PC-3 (cell line): ENCODE data around the gene CYTH1.

ENCODE experiments used
- EZH2 ChIP-seq: fragments of 300-600 bp; sonication (generic); IDR thresholded peaks from one replicate; pipeline ENCODE4 v1.6.1; 2017; ENCODE audit warnings: antibody characterized with exemption, mild to moderate bottlenecking, low read length; ENCODE audit not compliant: unreplicated experiment
- EZH2phosphoT487 ChIP-seq: fragments of 300-600 bp; sonication (generic); IDR thresholded peaks from 2 replicates; pipeline ENCODE4 v1.6.1; 2018; ENCODE audit warnings: mild to moderate bottlenecking, antibody characterized with exemption, low read length, borderline replicate concordance
- TF ChIP-seq, protein P1 (sequence below): fragments of 300-600 bp; sonication (generic); conservative IDR thresholded peaks from 2 replicates; pipeline ENCODE4 v1.5.1; 2017; ENCODE audit warnings: antibody characterized with exemption, low read depth, mild to moderate bottlenecking, low read length

DNA sequence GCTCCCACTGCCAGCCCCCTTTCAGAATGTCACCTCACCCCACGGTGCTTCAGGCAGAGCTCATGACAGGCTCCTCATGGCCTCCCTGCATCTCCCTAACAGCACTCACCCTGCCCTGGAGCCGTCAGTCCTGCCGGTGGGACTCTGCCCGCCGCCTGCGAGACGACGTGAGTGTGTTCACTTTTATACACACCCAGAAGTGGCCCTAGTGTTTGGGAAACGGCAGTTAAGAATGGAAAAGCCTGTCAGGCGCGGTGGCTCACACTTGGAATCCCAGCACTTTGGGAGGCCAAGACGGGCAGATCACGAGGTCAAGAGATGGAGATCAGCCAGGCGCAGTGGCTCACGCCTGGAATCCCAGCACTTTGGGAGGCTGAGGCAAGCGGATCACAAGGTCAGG is 12.3 kb upstream of the CYTH1 start:
- TF ChIP-seq, protein P1, sequence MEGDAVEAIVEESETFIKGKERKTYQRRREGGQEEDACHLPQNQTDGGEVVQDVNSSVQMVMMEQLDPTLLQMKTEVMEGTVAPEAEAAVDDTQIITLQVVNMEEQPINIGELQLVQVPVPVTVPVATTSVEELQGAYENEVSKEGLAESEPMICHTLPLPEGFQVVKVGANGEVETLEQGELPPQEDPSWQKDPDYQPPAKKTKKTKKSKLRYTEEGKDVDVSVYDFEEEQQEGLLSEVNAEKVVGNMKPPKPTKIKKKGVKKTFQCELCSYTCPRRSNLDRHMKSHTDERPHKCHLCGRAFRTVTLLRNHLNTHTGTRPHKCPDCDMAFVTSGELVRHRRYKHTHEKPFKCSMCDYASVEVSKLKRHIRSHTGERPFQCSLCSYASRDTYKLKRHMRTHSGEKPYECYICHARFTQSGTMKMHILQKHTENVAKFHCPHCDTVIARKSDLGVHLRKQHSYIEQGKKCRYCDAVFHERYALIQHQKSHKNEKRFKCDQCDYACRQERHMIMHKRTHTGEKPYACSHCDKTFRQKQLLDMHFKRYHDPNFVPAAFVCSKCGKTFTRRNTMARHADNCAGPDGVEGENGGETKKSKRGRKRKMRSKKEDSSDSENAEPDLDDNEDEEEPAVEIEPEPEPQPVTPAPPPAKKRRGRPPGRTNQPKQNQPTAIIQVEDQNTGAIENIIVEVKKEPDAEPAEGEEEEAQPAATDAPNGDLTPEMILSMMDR = no peak
- TF ChIP-seq EZH2 (no peak), EZH2phosphoT487 (no peak)
